Stimulated activated memory B cell treated with anti-CD40 and anti-IgM and Interleukin-4, amounts not matched to agents 10 μg/mL and 1 μg/mL and 100 μg/mL, for 72 hours (primary cell): ENCODE data around the gene C2.
"Not testable (repeated sequence)": the region's sequence is repeated elsewhere in the genome, so short reads cannot be mapped to it uniquely, and the experiment has no call there.

Experiments
- ATAC-seq: fragments of 150-1000 bp; cut with Tn5 transposase; 2 replicates; pipeline ENCODE4 v1.10.0; 2021
- H3K27ac Mint-ChIP-seq: one replicate; pipeline ENCODE4 v1.8.0; 2022; ENCODE audit warnings: mild to moderate bottlenecking, mixed read lengths
- H3K27me3 Mint-ChIP-seq: one replicate; pipeline ENCODE4 v1.8.0; 2022; ENCODE audit warnings: mixed read lengths
- H3K36me3 Mint-ChIP-seq: one replicate; pipeline ENCODE4 v1.8.0; 2022; ENCODE audit warnings: mixed read lengths
- H3K4me1 Mint-ChIP-seq: one replicate; pipeline ENCODE4 v1.8.0; 2022; ENCODE audit warnings: mixed read lengths
- H3K4me3 Mint-ChIP-seq: one replicate; pipeline ENCODE4 v1.8.0; 2022; ENCODE audit warnings: mild to moderate bottlenecking, moderate library complexity, mixed read lengths
- H3K9me3 Mint-ChIP-seq: one replicate; pipeline ENCODE4 v1.8.0; 2022; ENCODE audit warnings: mixed read lengths

C2 gene

DNA sequence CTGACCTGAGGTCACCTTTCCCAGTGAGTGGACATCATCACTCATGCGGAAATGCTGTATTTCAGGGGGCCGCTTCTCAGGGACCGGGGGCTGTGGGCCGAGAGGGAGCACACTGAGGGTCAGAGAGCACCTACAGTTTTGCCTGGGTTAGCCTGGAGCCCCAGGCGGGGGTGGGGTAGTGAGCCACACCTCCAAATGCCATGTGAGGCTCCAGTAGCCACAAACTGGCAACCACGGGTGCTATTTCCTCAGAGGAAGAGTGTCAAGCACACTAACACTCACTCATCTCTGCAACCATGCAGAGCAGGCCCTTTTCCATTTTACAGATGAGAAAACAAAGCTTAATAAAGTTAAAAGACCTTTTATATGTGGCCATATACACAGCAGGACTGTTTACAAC is 34.7 kb upstream of the C2 start:
- no peaks in the 10 kb centered on the region for H3K27me3 Mint-ChIP-seq
- ATAC-seq = no peak
- H3K4me1 Mint-ChIP-seq = peaks cover 22% of the 10 kb centered on the region
- no peaks in the 10 kb centered on the region for H3K9me3 Mint-ChIP-seq
- peak overlapping the region; percentile 22 for H3K27ac Mint-ChIP-seq
- H3K4me3 Mint-ChIP-seq = no peak overlapping the region
- peaks cover 63% of the 10 kb centered on the region for H3K36me3 Mint-ChIP-seq

DNA sequence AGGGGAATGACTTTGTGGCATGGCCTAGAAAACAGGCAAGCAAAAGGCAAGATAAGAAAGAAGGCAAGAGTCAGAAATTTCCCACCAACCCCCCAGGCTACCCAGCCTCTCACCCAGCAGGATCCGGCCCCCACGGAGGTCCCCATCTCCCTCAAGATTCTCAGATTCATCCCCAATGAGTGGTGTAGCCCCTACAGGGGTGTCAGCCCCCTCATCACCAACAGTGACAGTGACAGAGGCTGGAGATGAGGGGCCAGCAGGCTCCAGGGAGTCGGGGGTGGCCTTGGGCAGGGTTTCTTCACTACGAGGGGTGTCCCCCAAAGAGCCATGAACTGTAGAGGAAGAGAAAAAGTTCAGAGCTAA is 31.0 kb upstream of the C2 start:
- H3K4me1 Mint-ChIP-seq = peaks cover 35% of the 10 kb centered on the region
- H3K27me3 Mint-ChIP-seq = no peaks in the 10 kb centered on the region
- H3K9me3 Mint-ChIP-seq = no peaks in the 10 kb centered on the region
- peak overlapping the region; percentile 81 for H3K27ac Mint-ChIP-seq
- peaks cover 31% of the 10 kb centered on the region for H3K36me3 Mint-ChIP-seq
- no peak for ATAC-seq
- peak overlapping the region; percentile 88 for H3K4me3 Mint-ChIP-seq

DNA sequence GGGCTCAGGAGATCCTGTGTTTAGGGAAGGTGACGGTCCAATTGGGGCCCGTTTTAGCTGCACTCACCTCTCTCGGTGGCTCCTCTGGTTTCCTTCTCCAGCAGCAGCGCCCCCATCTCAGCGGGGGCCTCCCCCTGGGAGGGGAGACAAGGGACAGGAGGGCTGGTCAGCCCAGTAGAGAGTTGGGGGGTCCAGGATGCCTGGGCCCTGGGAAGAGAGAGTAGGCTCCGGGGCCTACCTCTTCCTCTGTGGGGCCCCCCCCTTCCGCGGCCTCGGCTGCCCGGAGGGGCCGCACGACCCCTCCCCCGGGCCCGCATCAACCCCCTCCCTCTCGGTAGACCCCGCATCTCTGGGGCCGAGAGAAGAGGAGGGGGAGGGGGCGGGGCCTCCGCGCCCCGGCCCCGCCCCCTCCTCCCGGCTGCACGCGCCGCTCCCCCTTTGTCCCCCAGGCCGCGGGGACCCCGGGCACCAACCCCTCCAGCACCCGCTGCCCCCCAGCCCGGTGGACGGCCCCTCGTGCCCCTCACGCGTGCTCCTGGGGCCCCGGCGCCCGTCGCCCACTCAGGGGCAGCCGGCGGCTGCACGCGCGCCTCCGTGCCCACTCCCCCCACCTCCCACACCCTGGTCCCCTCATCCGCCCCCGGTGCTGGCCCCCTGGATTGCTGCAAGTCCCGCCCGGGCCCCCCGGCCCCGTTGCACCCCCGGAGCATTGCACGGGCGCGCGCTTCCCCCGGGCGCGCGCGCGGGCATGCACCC is 30.5 kb upstream of the C2 start:
- Mint-ChIP-seq H3K9me3 (no peaks in the 10 kb centered on the region), H3K4me1 (peaks cover 35% of the 10 kb centered on the region), H3K36me3 (peaks cover 25% of the 10 kb centered on the region), H3K27me3 (no peaks in the 10 kb centered on the region), H3K4me3 (peak overlapping the region; percentile 94), H3K27ac (peak overlapping the region; percentile 91)
- ATAC-seq = peak; percentile 42

DNA sequence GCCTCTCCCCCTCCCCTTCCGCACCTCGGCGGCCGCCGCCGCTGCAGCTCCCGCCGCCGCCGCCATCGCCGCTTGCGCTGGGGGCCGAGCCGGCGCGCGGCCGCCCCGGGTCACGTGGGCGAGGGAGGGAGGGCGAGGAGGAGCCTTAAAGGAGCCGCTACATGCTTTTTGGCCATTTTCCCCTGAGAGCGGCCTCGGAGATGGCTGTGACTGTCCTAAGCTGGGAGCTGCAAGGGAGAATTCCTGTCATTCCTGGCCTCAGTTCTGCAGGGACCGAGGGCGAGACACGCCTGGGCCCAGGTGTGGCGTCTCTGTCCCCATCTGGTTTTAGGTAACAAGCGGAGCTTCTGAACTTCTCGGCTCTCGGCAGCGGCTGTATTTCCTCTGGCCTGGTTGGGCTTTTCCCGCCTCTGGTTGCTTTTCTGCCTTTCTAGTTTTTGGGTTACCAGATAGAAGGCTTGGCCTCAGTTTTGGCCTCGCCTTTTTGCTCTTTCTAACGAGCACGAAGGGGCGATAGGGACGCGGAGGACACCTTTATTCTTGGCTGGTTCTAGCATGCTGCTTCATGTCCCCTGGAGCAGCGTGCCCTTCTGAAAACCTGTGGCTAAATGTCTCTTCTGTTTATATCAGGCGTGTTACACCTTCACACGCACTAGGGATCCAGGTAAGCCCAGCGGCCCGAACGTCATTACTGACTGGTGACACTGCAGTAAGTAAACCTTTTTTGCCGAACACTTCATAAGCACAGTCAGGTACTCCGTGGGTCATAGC is 29.7 kb upstream of the C2 start, which contains the start of gene EHMT2:
TSS of gene EHMT2 (minus strand) at position 87 of the 771 bp plus-strand sequence. CDS start at position 66, 21 bp downstream.
- ATAC-seq = peak; percentile 74
- Mint-ChIP-seq H3K27ac (peak within 1 kb of the TSS; percentile 91), H3K9me3 (no peaks in the 10 kb centered on the region), H3K27me3 (no peaks in the 10 kb centered on the region), H3K4me3 (peak within 1 kb of the TSS; percentile 94), H3K4me1 (peaks cover 41% of the 10 kb centered on the region), H3K36me3 (peaks cover 17% of the 10 kb centered on the region)

DNA sequence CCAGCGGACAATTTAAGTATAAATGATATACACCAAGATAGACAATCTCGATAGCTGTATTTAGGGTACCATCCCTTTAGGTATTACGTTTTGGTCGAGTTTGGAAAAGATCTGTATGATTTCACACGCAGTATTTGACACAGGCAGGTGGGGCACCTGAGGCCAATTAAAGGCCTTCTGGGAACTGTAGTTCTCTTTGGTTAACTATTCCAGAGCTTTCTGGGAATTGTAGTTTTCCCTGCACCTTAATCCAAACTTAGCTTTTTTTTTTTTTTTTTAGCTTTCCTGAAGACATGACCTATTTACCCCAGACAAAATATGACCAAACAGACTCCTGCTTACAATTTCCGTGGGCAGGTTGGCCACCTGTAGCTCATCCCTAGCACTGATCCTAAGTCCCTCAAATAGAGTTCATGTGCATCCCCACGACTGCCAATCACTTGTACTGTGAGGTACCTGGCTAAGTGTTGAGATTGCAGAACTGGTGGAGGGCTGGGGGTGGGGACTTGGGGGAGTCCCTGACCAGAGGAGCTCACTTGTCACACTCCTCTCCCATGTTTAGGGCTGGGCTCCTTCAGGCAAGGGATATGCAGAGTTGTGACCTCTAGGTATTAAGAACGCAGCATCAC is 29.0 kb upstream of the C2 start:
- H3K4me1 Mint-ChIP-seq = peaks cover 46% of the 10 kb centered on the region
- ATAC-seq = peak; percentile 31
- H3K36me3 Mint-ChIP-seq = peaks cover 11% of the 10 kb centered on the region
- H3K9me3 Mint-ChIP-seq = no peaks in the 10 kb centered on the region
- peak overlapping the region; percentile 91 for H3K27ac Mint-ChIP-seq
- H3K4me3 Mint-ChIP-seq = peak overlapping the region; percentile 94
- H3K27me3 Mint-ChIP-seq = no peaks in the 10 kb centered on the region

DNA sequence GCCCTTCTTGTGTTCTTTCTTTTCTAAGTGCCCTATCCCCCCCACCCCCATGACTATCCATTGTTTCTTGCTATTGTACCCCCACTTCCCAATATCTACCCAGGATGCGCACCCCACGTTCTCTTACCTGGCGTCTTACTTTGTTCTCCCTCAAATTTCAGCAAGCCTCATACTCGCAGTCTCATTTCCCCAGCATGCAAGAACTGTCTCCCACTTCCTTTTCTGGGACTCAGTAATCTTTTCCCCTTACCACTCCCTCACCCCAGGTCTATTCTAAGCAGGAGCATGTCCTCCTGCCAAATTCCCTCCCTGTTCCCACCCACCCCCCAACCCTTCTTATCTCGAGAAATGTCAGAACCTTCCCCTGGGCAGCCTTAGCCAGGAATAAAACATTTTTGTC is 28.3 kb upstream of the C2 start:
- Mint-ChIP-seq H3K36me3 (peaks cover 9% of the 10 kb centered on the region), H3K4me1 (peaks cover 46% of the 10 kb centered on the region), H3K27ac (peak overlapping the region; percentile 91), H3K4me3 (peak overlapping the region; percentile 40), H3K27me3 (no peaks in the 10 kb centered on the region), H3K9me3 (no peaks in the 10 kb centered on the region)
- no peak for ATAC-seq

DNA sequence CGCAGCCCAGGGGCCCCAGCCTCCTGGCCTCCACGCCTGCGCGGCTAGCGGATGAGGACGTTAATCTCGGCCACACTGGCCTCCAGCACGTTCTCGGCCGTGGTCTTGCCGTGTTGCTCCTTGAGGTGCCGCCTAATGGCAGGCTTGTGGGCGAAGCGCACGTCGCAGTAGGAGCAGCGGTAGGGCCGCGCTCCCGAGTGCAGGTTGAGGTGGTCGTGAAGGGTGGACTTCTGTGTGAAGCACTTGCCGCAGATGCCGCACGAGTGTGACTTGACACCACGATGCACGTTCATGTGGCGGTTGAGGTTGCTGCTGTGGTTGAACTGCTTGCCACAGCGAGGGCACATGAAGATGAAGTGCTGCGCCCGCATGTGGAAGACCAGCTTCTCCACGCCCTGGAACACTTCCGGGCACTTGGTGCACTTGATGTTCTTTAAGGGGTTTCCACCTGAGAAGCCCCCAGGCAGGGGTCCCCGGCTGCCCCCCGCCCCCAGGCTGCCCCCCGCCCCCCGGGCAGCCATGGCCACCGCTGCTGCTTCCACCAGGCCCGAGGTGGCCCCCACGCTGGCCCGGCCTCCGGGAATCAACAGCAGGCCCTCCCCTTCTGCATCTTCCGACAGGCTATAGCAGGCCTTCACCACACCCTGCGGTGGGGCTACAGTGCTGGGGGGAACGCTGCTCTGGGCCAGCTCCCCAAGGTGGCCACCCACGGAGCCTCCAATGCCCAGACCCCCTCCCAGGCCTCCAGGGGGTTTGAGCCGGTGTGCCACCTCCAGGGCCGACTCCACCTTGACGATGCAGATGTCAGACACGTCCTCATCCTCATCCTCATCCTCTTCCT is 27.4 kb upstream of the C2 start:
- Mint-ChIP-seq H3K9me3 (no peaks in the 10 kb centered on the region), H3K27me3 (no peaks in the 10 kb centered on the region), H3K4me3 (peak overlapping the region; percentile 25), H3K36me3 (peaks cover 9% of the 10 kb centered on the region), H3K4me1 (peaks cover 46% of the 10 kb centered on the region), H3K27ac (peak overlapping the region; percentile 30)
- ATAC-seq = no peak

DNA sequence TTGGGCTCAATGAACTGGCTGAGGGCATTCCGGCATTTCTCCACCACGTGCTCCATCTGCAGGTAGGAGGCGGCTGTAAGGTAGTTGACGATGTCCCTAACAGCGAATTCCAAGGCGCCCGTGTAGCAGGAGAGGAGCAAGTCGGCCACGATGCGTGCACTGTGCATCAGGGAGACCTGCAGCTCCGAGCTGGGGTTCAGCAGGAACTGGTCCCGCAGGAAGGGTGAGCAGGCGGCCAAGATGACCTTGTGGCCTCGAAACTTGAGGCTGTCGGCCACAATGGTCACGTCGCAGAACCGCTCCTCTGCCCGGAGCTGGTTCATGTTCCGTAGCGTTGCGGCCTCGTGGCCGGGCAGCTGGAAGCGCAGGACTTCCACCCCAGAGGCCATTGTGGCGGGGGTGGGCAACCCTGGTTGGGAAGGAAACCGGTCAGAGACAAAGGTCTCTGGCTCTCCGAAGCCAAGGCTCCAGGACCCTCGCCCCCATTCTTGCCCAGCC is 26.6 kb upstream of the C2 start:
- Mint-ChIP-seq H3K27ac (peak overlapping the region; percentile 73), H3K36me3 (peaks cover under 1% of the 10 kb centered on the region), H3K27me3 (no peaks in the 10 kb centered on the region), H3K4me3 (peak overlapping the region; percentile 92), H3K4me1 (peaks cover 40% of the 10 kb centered on the region), H3K9me3 (no peaks in the 10 kb centered on the region)
- ATAC-seq = no peak

DNA sequence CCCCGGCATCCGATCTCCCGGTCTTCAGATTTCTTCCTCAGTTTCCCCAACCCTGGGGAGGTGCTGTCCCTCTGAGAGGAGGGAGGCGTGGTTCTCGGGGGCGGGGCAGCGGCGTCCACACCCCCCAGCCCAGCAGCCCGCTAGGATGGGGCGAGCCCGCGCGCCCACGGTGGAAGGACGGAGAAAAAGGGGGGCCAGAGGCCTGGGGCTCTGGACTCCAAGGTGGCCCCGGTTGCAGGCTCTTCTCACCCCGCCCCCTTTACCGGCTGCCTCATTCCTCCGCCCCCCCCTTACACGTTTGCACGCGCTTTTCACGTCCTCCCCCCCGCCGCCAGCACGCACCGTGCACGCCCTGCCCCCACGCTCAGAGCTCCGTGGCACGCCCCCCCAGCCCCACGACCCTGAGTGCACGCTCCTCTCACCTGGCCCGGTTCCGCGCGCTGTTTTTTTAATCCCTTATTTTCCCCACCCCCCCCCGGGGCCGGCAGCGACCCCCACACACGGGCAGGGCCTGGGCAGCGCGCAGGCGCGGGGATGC is 26.0 kb upstream of the C2 start:
- H3K27ac Mint-ChIP-seq = peak overlapping the region; percentile 73
- ATAC-seq = peak; percentile 61
- H3K9me3 Mint-ChIP-seq = no peaks in the 10 kb centered on the region
- peak overlapping the region; percentile 92 for H3K4me3 Mint-ChIP-seq
- peaks cover 35% of the 10 kb centered on the region for H3K4me1 Mint-ChIP-seq
- no peaks in the 10 kb centered on the region for H3K36me3 Mint-ChIP-seq
- H3K27me3 Mint-ChIP-seq = no peaks in the 10 kb centered on the region

DNA sequence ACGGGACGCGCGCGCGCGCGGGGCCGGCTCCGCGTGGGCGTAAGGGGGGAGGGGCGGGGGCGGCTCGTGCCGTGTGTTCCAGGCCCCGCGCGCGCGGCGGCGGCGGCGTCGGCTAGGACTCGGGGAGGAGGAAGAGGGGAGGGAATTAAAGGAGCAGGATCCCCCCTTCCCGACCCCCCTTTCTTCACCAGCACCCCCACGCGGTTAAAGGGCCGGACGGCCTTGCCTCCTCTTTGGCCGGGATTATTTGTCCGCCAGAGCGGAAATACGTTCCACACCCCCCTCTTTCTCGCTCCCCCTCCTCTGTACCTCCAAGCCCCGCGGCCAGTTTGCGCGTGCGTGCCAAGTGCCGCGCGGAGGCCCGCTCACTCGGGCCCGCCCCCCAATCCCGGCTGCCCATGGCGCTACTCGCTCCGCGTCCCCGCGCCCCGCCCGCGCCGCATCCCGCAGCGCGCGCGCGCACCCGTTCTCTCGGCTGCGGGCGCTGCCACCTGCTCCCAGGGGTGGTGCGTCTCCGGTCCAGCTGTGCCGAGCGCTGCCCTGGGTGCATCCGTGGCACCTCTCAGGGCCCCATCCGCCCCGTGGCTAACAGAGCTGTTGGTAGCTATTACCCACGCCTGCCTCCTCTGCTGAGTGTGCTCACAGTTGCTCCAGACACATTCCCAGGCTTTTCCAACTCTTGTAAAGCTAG is 25.4 kb upstream of the C2 start, which contains the start of gene ZBTB12:
TSS of gene ZBTB12 (minus strand) at position 134 of the 691 bp plus-strand sequence. CDS start 781 bp downstream, outside the sequence.
- H3K4me1 Mint-ChIP-seq = peaks cover 31% of the 10 kb centered on the region
- H3K36me3 Mint-ChIP-seq = no peaks in the 10 kb centered on the region
- peak within 1 kb of the TSS; percentile 73 for H3K27ac Mint-ChIP-seq
- ATAC-seq = peak; percentile 78
- no peaks in the 10 kb centered on the region for H3K9me3 Mint-ChIP-seq
- H3K4me3 Mint-ChIP-seq = peak within 1 kb of the TSS; percentile 92
- no peaks in the 10 kb centered on the region for H3K27me3 Mint-ChIP-seq

DNA sequence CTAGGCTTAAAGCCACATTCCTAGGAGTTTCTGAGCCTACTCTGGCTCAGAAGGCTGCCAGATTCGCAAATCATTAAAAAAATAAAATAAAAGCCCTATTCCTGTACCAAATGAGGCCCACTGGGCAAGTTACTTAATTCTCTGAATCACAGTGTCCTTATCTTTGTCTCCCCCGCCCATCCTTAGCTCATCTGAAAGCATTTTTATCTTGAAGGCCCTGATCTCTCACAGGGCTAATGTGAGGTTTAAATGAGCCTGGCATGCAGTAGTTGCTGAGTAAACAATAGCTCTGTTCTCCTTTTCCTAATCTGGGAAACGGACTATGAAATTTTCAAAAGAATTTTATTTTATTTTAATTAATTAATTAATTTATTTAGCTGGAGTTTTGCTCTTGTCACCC is 23.6 kb upstream of the C2 start:
- Mint-ChIP-seq H3K36me3 (no peaks in the 10 kb centered on the region), H3K27me3 (no peaks in the 10 kb centered on the region), H3K4me3 (no peak overlapping the region), H3K4me1 (peaks cover 25% of the 10 kb centered on the region), H3K9me3 (no peaks in the 10 kb centered on the region), H3K27ac (no peak overlapping the region)
- no peak for ATAC-seq

DNA sequence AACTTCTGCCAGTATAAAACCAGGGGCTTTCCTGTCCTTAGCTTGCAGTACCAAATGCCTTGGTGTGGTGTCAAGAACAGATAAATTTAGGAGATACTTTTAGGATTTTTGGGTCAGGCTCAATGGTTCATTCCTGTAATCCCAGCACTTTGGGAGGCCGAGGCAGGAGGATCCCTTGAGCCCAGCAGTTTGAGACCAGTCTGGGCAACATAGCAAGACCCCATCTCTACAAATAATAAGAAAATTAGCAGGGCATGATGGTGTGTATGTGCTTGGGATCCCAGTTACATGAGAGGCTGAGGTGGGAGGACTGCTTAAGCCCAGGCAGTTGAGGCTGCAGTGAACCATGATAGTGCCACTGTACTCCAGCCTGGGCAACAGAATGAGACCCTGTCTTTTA is 22.5 kb upstream of the C2 start:
- Mint-ChIP-seq H3K36me3 (no peaks in the 10 kb centered on the region), H3K9me3 (no peaks in the 10 kb centered on the region), H3K4me3 (no peak overlapping the region), H3K27ac (no peak overlapping the region), H3K27me3 (no peaks in the 10 kb centered on the region), H3K4me1 (peaks cover 17% of the 10 kb centered on the region)
- ATAC-seq = no peak

DNA sequence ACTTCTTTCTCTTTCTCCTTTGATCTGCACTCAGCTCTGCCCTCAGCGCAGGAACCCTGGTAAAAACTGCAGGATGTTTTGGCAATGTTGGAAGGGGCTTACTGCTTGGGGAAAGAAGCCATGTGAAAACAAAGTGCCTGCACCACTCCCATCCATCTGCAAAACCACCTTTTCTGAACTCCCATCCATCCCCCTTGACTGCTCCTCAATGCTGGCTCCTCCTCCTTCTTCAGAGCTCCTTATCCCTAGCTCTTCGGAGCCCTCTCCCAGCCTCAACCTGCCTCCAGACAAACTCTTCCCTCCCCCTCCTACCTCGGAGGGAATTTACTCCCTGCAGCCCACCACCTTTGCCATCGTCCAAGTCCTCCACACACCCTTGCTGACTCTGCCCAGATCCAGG is 21.4 kb upstream of the C2 start:
- ATAC-seq = no peak
- Mint-ChIP-seq H3K27ac (no peak overlapping the region), H3K27me3 (no peaks in the 10 kb centered on the region), H3K4me3 (no peak overlapping the region), H3K9me3 (no peaks in the 10 kb centered on the region), H3K36me3 (no peaks in the 10 kb centered on the region), H3K4me1 (peaks cover 21% of the 10 kb centered on the region)

DNA sequence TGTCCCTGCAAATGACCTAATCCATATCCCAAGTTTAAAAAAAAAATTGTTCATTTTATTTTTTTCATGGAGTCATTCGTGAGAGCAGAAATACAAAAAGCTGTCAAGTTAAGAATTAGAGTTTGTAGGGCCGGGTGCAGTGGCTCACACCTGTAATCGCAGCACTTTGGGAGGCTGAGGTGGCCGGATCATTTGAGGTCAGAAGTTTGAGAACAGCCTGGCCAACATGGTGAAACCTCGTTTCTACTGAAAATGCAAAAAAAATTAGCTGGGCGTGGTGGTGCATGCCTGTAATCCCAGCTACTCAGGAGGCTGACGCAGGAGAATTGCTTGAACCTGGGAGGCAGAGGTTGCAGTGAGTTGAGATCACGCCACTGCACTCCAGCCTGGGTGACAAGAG is 20.8 kb upstream of the C2 start:
- not testable (repeated sequence) for H3K4me3 Mint-ChIP-seq, ATAC-seq, H3K27me3 Mint-ChIP-seq, H3K36me3 Mint-ChIP-seq, H3K27ac Mint-ChIP-seq, H3K9me3 Mint-ChIP-seq
- H3K4me1 Mint-ChIP-seq = peaks cover 21% of the 10 kb centered on the region
